22Rv1 (cell line): ENCODE data around the gene FUT2.

ENCODE experiments used
- CTCF ChIP-seq: fragments of 450-650 bp; IDR thresholded peaks from 2 replicates; pipeline ENCODE4 v1.5.1; 2017; ENCODE audit warnings: mild to moderate bottlenecking
- ZFX ChIP-seq: fragments of 450-650 bp; IDR thresholded peaks from 2 replicates; pipeline ENCODE4 v1.6.1; 2017; ENCODE audit warnings: antibody characterized with exemption, borderline replicate concordance

GRCh38 chr19:48720613-48721296 is 25.0 kb downstream of the FUT2 start:
- TF ChIP-seq CTCF (no peak), ZFX (no peak)
